Natural killer cell (primary cell): ENCODE data around the gene VWA8. TPM values are rescaled to one million over a fixed set of nuclear protein-coding genes. Genes with fewer than 3 reads are reported as not detected.

Experiments
- ATAC-seq, 3 donors: fragments of 150-1000 bp in 2 of 3; fragments of 200-7000 bp in 1 of 3; cut with Tn5 transposase; 1 replicate in 1 of 3; 2 replicates in 2 of 3; pipeline ENCODE4 v1.10.0; 2021; ENCODE audit warnings: mild to moderate bottlenecking in 2 of 3, moderate library complexity in 2 of 3
- DNase-seq, 2 donors: peaks; one replicate each; pipeline versions ENCODE4 v3.0.0 to v3.0.0-alpha.2; 2013 to 2021; ENCODE audit warnings: mixed read lengths in 1 of 2
- H3K27ac ChIP-seq: one replicate; pipeline ENCODE4 v1.5.1; 2013; ENCODE audit warnings: mild to moderate bottlenecking, low read length
- H3K27me3 ChIP-seq: one replicate; pipeline ENCODE4 v1.6.1; 2013; ENCODE audit warnings: low read length; ENCODE audit not compliant: control insufficient read depth, insufficient read depth
- H3K36me3 ChIP-seq: one replicate; pipeline ENCODE4 v1.6.1; 2013; ENCODE audit warnings: low read length; ENCODE audit not compliant: control insufficient read depth, insufficient read depth
- H3K4me1 ChIP-seq: one replicate; pipeline ENCODE4 v1.6.1; 2013; ENCODE audit warnings: low read length; ENCODE audit not compliant: control insufficient read depth, insufficient read depth
- H3K4me3 ChIP-seq: one replicate; pipeline ENCODE4 v1.5.1; 2013; ENCODE audit warnings: low read length
- H3K9me3 ChIP-seq: one replicate; pipeline ENCODE4 v1.6.1; 2013; ENCODE audit warnings: low read length; ENCODE audit not compliant: control insufficient read depth, insufficient read depth
- H3K27ac Mint-ChIP-seq, 2 donors: one replicate each; pipeline ENCODE4 v1.8.0; 2022; ENCODE audit warnings: mild to moderate bottlenecking in 2 of 2, mixed read lengths in 2 of 2, moderate library complexity in 1 of 2
- H3K27me3 Mint-ChIP-seq, 2 donors: one replicate each; pipeline ENCODE4 v1.8.0; 2022; ENCODE audit warnings: low read depth in 2 of 2, mixed read lengths in 2 of 2
- H3K36me3 Mint-ChIP-seq: one replicate; pipeline ENCODE4 v1.8.0; 2022; ENCODE audit warnings: mixed read lengths
- H3K4me1 Mint-ChIP-seq, 2 donors: one replicate each; pipeline ENCODE4 v1.8.0; 2022; ENCODE audit warnings: mixed read lengths in 2 of 2
- H3K4me3 Mint-ChIP-seq: one replicate; pipeline ENCODE4 v1.8.0; 2022; ENCODE audit warnings: mild to moderate bottlenecking, moderate library complexity, mixed read lengths
- H3K9me3 Mint-ChIP-seq, 2 donors: one replicate each; pipeline ENCODE4 v1.8.0; 2022; ENCODE audit warnings: mixed read lengths in 2 of 2
- CTCF ChIP-seq: fragments of 200-600 bp; IDR thresholded peaks from one replicate; pipeline ENCODE4 v1.8.0; 2022; ENCODE audit warnings: antibody characterized with exemption
- WGBS: methylation state at CpG from one replicate; pipeline ENCODE4 v1.1.7; 2013; ENCODE audit warnings: missing lambda C conversion rate; ENCODE audit not compliant: insufficient coverage; 5-methylcytosine and 5-hydroxymethylcytosine counted together
- intact Hi-C: fragments of 100-400 bp; cut with micrococcal nuclease; formaldehyde crosslinking; loops from one replicate; pipeline ENCODE4 v1.14.2; 2022
- total RNA-seq, 4 donors: library from RNA; stranded (reverse); fragments of 120-200 nt in 1 of 4; gene quantifications; one replicate each; pipeline versions ENCODE4 v1.2.3 to v1.2.4, GENCODE V29; 2013 to 2022

Gene VWA8
- total RNA-seq, 3 donors from 2014 or later (not counting 1 experiment from before 2014, with no cell fraction given), result 21.9 to 27.5 (median 22.6) TPM

- intact Hi-C loops, result no loop called here
- DNase-seq, result peak in 1 of 2 donors; percentile 42
- Mint-ChIP-seq H3K4me3 (no peak overlapping the region), H3K4me1 (peaks cover 25 to 47% of the 10 kb centered on the region in 2 donors), H3K9me3 (no peaks in the 10 kb centered on the region), H3K27me3 (no peaks in the 10 kb centered on the region), H3K36me3 (no peaks in the 10 kb centered on the region), H3K27ac (peak overlapping the region in 1 of 2 donors; percentile 8)
- no peaks in the 10 kb centered on the region for H3K36me3 ChIP-seq
- WGBS, result no CpG with 5 or more reads among the region's 1 CpG
- no peaks in the 10 kb centered on the region for H3K9me3 ChIP-seq
- H3K4me3 ChIP-seq, result no peak overlapping the region
- no peak for TF ChIP-seq CTCF
- H3K27me3 ChIP-seq, result no peaks in the 10 kb centered on the region
- H3K27ac ChIP-seq, result no peak overlapping the region
- no peak for ATAC-seq
- peaks cover 2% of the 10 kb centered on the region for H3K4me1 ChIP-seq
These were observed 43.3 kb downstream of the VWA8 start for GRCh38 chr13:41917641-41918040.

GRCh38 chr13:41916173-41916954 is 44.5 kb downstream of the VWA8 start:
- peak in 1 of 2 donors; percentile 40 for DNase-seq

GRCh38 chr13:41915081-41915480 is 45.8 kb downstream of the VWA8 start:
- no peaks in the 10 kb centered on the region for H3K36me3 Mint-ChIP-seq
- intact Hi-C loops, result no loop called here
- no peak for ATAC-seq

More at GRCh38 chr13:41916173-41916954, 44.5 kb downstream of the VWA8 start:
- intact Hi-C loops, result loop anchor here (1.0 kb wide), 1 partner anchor 125 kb away; no protein-coding TSS in a partner anchor
- Histone ChIP-seq H3K4me1 (peaks cover 2% of the 10 kb centered on the region), H3K9me3 (no peaks in the 10 kb centered on the region), H3K27ac (no peak overlapping the region), H3K4me3 (no peak overlapping the region), H3K27me3 (no peaks in the 10 kb centered on the region), H3K36me3 (peaks cover under 1% of the 10 kb centered on the region)
- H3K36me3 Mint-ChIP-seq, result no peaks in the 10 kb centered on the region
- H3K27me3 Mint-ChIP-seq, result no peaks in the 10 kb centered on the region
- 21% methylated on average over 4 of the region's 5 CpGs for WGBS
- peaks cover 22 to 43% of the 10 kb centered on the region in 2 donors for H3K4me1 Mint-ChIP-seq
- no peak overlapping the region for H3K4me3 Mint-ChIP-seq
- peak; percentile 76 to 88 (median 85) for ATAC-seq
- no peak for TF ChIP-seq CTCF
- no peaks in the 10 kb centered on the region for H3K9me3 Mint-ChIP-seq
- peak overlapping the region; percentile 21 to 79 for H3K27ac Mint-ChIP-seq

More at GRCh38 chr13:41915081-41915480, 45.8 kb downstream of the VWA8 start:
- Histone ChIP-seq H3K4me3 (no peak overlapping the region), H3K27me3 (no peaks in the 10 kb centered on the region), H3K9me3 (no peaks in the 10 kb centered on the region), H3K27ac (no peak overlapping the region), H3K4me1 (peaks cover 2% of the 10 kb centered on the region), H3K36me3 (peaks cover 2% of the 10 kb centered on the region)
- H3K9me3 Mint-ChIP-seq, result no peaks in the 10 kb centered on the region
- no peak overlapping the region for H3K4me3 Mint-ChIP-seq
- H3K27me3 Mint-ChIP-seq, result no peaks in the 10 kb centered on the region
- H3K4me1 Mint-ChIP-seq, result peaks cover 20 to 32% of the 10 kb centered on the region in 2 donors
- H3K27ac Mint-ChIP-seq, result no peak overlapping the region
- no peak for DNase-seq
- TF ChIP-seq CTCF, result no peak
